Measurements from ENCODE around the gene GSTM1.
"Not testable (repeated sequence)": the region's sequence is repeated elsewhere in the genome, so short reads cannot be mapped to it uniquely, and the experiment has no call there.

DNA sequence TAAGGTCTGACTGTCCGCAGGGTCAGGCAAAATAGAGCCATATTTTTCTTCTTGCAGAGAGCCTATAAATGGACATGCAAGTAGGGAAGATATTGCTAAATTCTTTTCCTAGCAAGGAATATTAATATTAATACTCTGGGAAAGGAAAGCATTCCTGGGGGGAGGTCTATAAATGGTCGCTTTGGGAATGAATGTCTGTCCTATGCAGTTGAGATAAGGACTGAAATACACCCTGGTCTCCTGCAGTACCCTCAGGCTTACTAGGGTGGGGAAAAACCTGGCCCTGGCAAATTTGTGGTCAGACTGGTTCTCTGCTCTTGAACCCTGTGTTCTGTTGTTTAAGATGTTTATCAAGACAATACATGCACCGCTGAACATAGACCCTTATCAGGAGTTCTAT, 15.3 kb downstream of the GSTM1 start:
- TF ChIP-seq, protein P1, sequence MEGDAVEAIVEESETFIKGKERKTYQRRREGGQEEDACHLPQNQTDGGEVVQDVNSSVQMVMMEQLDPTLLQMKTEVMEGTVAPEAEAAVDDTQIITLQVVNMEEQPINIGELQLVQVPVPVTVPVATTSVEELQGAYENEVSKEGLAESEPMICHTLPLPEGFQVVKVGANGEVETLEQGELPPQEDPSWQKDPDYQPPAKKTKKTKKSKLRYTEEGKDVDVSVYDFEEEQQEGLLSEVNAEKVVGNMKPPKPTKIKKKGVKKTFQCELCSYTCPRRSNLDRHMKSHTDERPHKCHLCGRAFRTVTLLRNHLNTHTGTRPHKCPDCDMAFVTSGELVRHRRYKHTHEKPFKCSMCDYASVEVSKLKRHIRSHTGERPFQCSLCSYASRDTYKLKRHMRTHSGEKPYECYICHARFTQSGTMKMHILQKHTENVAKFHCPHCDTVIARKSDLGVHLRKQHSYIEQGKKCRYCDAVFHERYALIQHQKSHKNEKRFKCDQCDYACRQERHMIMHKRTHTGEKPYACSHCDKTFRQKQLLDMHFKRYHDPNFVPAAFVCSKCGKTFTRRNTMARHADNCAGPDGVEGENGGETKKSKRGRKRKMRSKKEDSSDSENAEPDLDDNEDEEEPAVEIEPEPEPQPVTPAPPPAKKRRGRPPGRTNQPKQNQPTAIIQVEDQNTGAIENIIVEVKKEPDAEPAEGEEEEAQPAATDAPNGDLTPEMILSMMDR (IDR thresholded peaks at IDR 0.05), result not testable (repeated sequence)
- not testable (repeated sequence) for TF ChIP-seq POLR2A (IDR thresholded peaks at IDR 0.05)
